Measurements from ENCODE around the gene CCL18. TPM values are rescaled to one million over a fixed set of nuclear protein-coding genes. Genes with fewer than 3 reads are reported as not detected.

The CCL18 gene
- total RNA-seq, 1 experiment from 2014 or later: not detected

GRCh38 chr17:36105781-36106492, 41.9 kb downstream of the CCL18 start:
- no peak overlapping the region for H2BK5ac ChIP-seq (ENCODE audit: insufficient read length, low read length)
- peaks cover 11% of the 10 kb centered on the region for H3K27me3 Mint-ChIP-seq (ENCODE audit: low read depth)
- H3K27ac ChIP-seq (ENCODE audit: insufficient read length, low read depth, low read length): no peak overlapping the region

More at GRCh38 chr17:36105781-36106492, 41.9 kb downstream of the CCL18 start:
- Histone ChIP-seq H2BK12ac (ENCODE audit: insufficient read length, low read depth, low read length) (no peak overlapping the region), H4K91ac (ENCODE audit: insufficient read length, low read depth, low read length) (no peak overlapping the region), H3K4ac (ENCODE audit: low read depth, low read length) (no peak overlapping the region), H2BK15ac (ENCODE audit: low read depth, low read length) (no peak overlapping the region), H3K79me2 (ENCODE audit: insufficient read depth, low read length) (no peaks in the 10 kb centered on the region), H3K4me1 (ENCODE audit: insufficient read depth, low read length) (no peaks in the 10 kb centered on the region), H3K23me2 (ENCODE audit: insufficient read length, low read depth, low read length, poor library complexity, severe bottlenecking) (no peaks in the 10 kb centered on the region), H2BK120ac (ENCODE audit: low read depth, low read length, poor library complexity, severe bottlenecking) (no peak overlapping the region), H3K14ac (ENCODE audit: insufficient read depth, low read length) (no peak overlapping the region), H3K56ac (ENCODE audit: insufficient read length, low read depth, low read length) (no peak overlapping the region), H3K27me3 (ENCODE audit: insufficient read depth, low read length) (no peaks in the 10 kb centered on the region), H4K20me1 (ENCODE audit: control insufficient read depth, insufficient read depth, insufficient read length) (no peaks in the 10 kb centered on the region), H3K79me1 (ENCODE audit: insufficient read depth, low read depth, low read length, poor library complexity, severe bottlenecking) (no peaks in the 10 kb centered on the region), H3K23ac (ENCODE audit: insufficient read length, low read depth, low read length) (no peak overlapping the region), H4K5ac (ENCODE audit: insufficient read length, low read depth, low read length) (no peak overlapping the region), H3K9ac (ENCODE audit: extremely low read depth, insufficient read length, low read length) (no peak overlapping the region), H3K4me2 (ENCODE audit: insufficient read depth, insufficient read length, low read length) (no peak overlapping the region), H2AFZ (ENCODE audit: low read length) (no peak overlapping the region), H2BK20ac (ENCODE audit: low read depth, low read length, poor library complexity, severe bottlenecking) (no peak overlapping the region), H3T11ph (ENCODE audit: low read length) (no peak overlapping the region), H3K18ac (ENCODE audit: insufficient read length, low read depth, low read length) (no peak overlapping the region), H4K8ac (replicated peaks; ENCODE audit: insufficient read length, low read depth, low read length) (no peak overlapping the region), H2AK5ac (ENCODE audit: insufficient read length, low read length) (no peak overlapping the region), H3K9me3 (ENCODE audit: control insufficient read depth, low read depth, low read length) (no peaks in the 10 kb centered on the region)
- peaks cover 4 to 12% of the 10 kb centered on the region in 2 experiments; a peak in 3 of 4 replicates for H3K4me1 Mint-ChIP-seq
- no peak overlapping the region for H3K4me3 Mint-ChIP-seq
- WGBS (ENCODE audit: extremely low coverage, insufficient read length, low lambda C conversion rate): no CpG with 5 or more reads among the region's 5 CpGs
- no peak for DNase-seq
- no peak overlapping the region for H3K27ac Mint-ChIP-seq
- no peaks in the 10 kb centered on the region for H3K36me3 Mint-ChIP-seq (ENCODE audit: insufficient read depth in 1 of 3, low read depth in 3 of 3)
- TF ChIP-seq CTCF (conservative IDR thresholded peaks at IDR 0.05): no peak
- H3K9me3 Mint-ChIP-seq: peaks cover 0 to under 1% of the 10 kb centered on the region in 2 experiments; a peak in 1 of 5 replicates
